ENCODE measurements around the gene PREP. TPM values are rescaled to one million over a fixed set of nuclear protein-coding genes. Genes with fewer than 3 reads are reported as not detected.

PREP gene
- polyA plus RNA-seq, 2 of the 4 experiments (the other 2 are of a cell fraction) = 18.9 to 29.7 TPM

- 100% methylated on average over 1 of the region's 1 CpG for WGBS (ENCODE audit: missing lambda C conversion rate)
- DNase-seq (ENCODE audit: low read depth in 1 of 2, low spot score in 1 of 2) = no peak
- ATAC-seq = no peak
Observed at GRCh38 chr6:105291525-105291924, 111.4 kb downstream of the PREP start.

GRCh38 chr6:105282631-105283585 is 120.0 kb downstream of the PREP start:
- 92% methylated on average over 17 of the region's 18 CpGs for WGBS (ENCODE audit: missing lambda C conversion rate)
- CTCF ChIA-PET = no interaction called here

More at GRCh38 chr6:105291525-105291924, 111.4 kb downstream of the PREP start:
- Histone ChIP-seq H3K9me3 (no peaks in the 10 kb centered on the region), H3K4me2 (no peak overlapping the region), H3K4me1 (no peaks in the 10 kb centered on the region), H3K4me3 (no peak overlapping the region), H3K27ac (no peak overlapping the region)
- ChIA-PET CTCF (interaction anchor here (1.4 kb wide), 1 partner anchor 10 kb away, joined by 3 read pairs; no protein-coding TSS in a partner anchor), POLR2A (no interaction called here)
- no peak for FAIRE-seq
- no peak for TF ChIP-seq JUN (IDR thresholded peaks at IDR 0.05)
- no peak for TF ChIP-seq MYC (IDR thresholded peaks at IDR 0.05; ENCODE audit: borderline replicate concordance, low read length)
- TF ChIP-seq CBX8 (IDR thresholded peaks at IDR 0.05) = no peak
- no peak for TF ChIP-seq FOSB (CRISPR knock-in tag; IDR thresholded peaks at IDR 0.05)
- no peak for TF ChIP-seq CBX2 (IDR thresholded peaks at IDR 0.05; ENCODE audit: borderline replicate concordance, low read depth)
- no peak for TF ChIP-seq ZNF302 (CRISPR knock-in tag; IDR thresholded peaks at IDR 0.05)

GRCh38 chr6:105280033-105280432 is 122.8 kb downstream of the PREP start:
- WGBS (ENCODE audit: missing lambda C conversion rate) = 92% methylated on average over 7 of the region's 7 CpGs
- TF ChIP-seq EP300 (IDR thresholded peaks at IDR 0.05) = no peak
- no peak for TF ChIP-seq KDM1A (IDR thresholded peaks at IDR 0.05; ENCODE audit: low read depth)
- no peak for TF ChIP-seq ATOH8 (CRISPR knock-in tag; IDR thresholded peaks at IDR 0.05; ENCODE audit: low read depth)
- TF ChIP-seq MAFK (IDR thresholded peaks at IDR 0.05; ENCODE audit: partially characterized antibody) = no peak
- no peak for TF ChIP-seq NPAS2 (CRISPR knock-in tag; IDR thresholded peaks at IDR 0.05; ENCODE audit: borderline replicate concordance)
- TF ChIP-seq RAD21 (conservative IDR thresholded peaks at IDR 0.05 in 1 of 2, IDR thresholded peaks at IDR 0.05 in 1 of 2) = no peak
- no peak for TF ChIP-seq JUN (IDR thresholded peaks at IDR 0.05)
- TF ChIP-seq EHF (CRISPR knock-in tag; IDR thresholded peaks at IDR 0.05) = no peak
- no peak for TF ChIP-seq HEYL (CRISPR knock-in tag; IDR thresholded peaks at IDR 0.05)
- TF ChIP-seq CEBPB (IDR thresholded peaks at IDR 0.05) = no peak
- POLR2A ChIA-PET = no interaction called here
- Histone ChIP-seq H3K4me2 (no peak overlapping the region), H3K4me3 (no peak overlapping the region), H3K9me3 (no peaks in the 10 kb centered on the region), H3K27ac (no peak overlapping the region), H3K4me1 (no peaks in the 10 kb centered on the region)
- CTCF ChIA-PET = no interaction called here
- no peak for FAIRE-seq
- no peak for DNase-seq (ENCODE audit: low read depth in 1 of 2, low spot score in 1 of 2)
- no peak for ATAC-seq

More at GRCh38 chr6:105282631-105283585, 120.0 kb downstream of the PREP start:
- DNase-seq (ENCODE audit: low read depth in 1 of 2, low spot score in 1 of 2) (no peak), FAIRE-seq (no peak), ATAC-seq (no peak)
- Histone ChIP-seq H3K27ac (no peak overlapping the region), H3K4me3 (no peak overlapping the region), H3K9me3 (no peaks in the 10 kb centered on the region), H3K4me2 (no peak overlapping the region), H3K4me1 (no peaks in the 10 kb centered on the region)
- TF ChIP-seq RNF2 (IDR thresholded peaks at IDR 0.05; ENCODE audit: borderline replicate concordance, low read depth) (no peak), CTCF (IDR thresholded peaks at IDR 0.05) (no peak), PHF8 (IDR thresholded peaks at IDR 0.05; ENCODE audit: borderline replicate concordance, low read depth) (no peak), BHLHE40 (IDR thresholded peaks at IDR 0.05; ENCODE audit: low read depth, low read length) (no peak), CHD2 (IDR thresholded peaks at IDR 0.05; ENCODE audit: low read length, partially characterized antibody) (no peak)
- POLR2A ChIA-PET = no interaction called here

All from A549 (cell line).